Upper lobe of right lung (tissue), 1 donor: ENCODE data around the gene OAF. TPM values are rescaled to one million over a fixed set of nuclear protein-coding genes. Genes with fewer than 3 reads are reported as not detected.
A peak's percentile ranks its signal among the peaks of the same experiment; 100 is the strongest.

Source experiments
- ATAC-seq: fragments of 200-7000 bp; cut with Tn5 transposase; one replicate; pipeline ENCODE4 v1.9.1; 2020; ENCODE audit warnings: mild to moderate bottlenecking, moderate library complexity
- DNase-seq: peaks from one replicate; pipeline ENCODE4 v3.0.0-alpha.2; 2020
- H3K27ac ChIP-seq: fragments of 200-600 bp; one replicate; pipeline ENCODE4 v1.8.0; 2022
- H3K27me3 ChIP-seq: fragments of 200-600 bp; one replicate; pipeline ENCODE4 v1.8.0; 2022; ENCODE audit warnings: mild to moderate bottlenecking
- H3K36me3 ChIP-seq: fragments of 200-600 bp; one replicate; pipeline ENCODE4 v1.8.0; 2022
- H3K4me1 ChIP-seq: fragments of 200-600 bp; one replicate; pipeline ENCODE4 v1.8.0; 2022
- H3K4me3 ChIP-seq: fragments of 200-600 bp; one replicate; pipeline ENCODE4 v1.8.0; 2022; ENCODE audit warnings: mild to moderate bottlenecking
- H3K9me3 ChIP-seq: fragments of 200-600 bp; one replicate; pipeline ENCODE4 v1.8.0; 2022
- CTCF ChIP-seq: fragments of 200-600 bp; IDR thresholded peaks from one replicate; pipeline ENCODE4 v1.8.0; 2022; ENCODE audit warnings: antibody characterized with exemption
- intact Hi-C: fragments of 100-400 bp; cut with DNase I; formaldehyde crosslinking; loops from one replicate; pipeline ENCODE4 v1.11.0; 2022
- total RNA-seq: library from RNA; stranded (reverse); fragmentation: NEBNext Ultra II Directional; extraction: Animal tissue kit (Norgen Biotek cat#: 25700); gene quantifications from one replicate; pipeline ENCODE4 v1.2.1, GENCODE V29; 2021
- donor health status: DM: no; HTN: yes; CAD: no; lungs with severe emphysema.

Gene OAF
- total RNA-seq, 1 donor from 2014 or later, result 19.8 TPM

DNA sequence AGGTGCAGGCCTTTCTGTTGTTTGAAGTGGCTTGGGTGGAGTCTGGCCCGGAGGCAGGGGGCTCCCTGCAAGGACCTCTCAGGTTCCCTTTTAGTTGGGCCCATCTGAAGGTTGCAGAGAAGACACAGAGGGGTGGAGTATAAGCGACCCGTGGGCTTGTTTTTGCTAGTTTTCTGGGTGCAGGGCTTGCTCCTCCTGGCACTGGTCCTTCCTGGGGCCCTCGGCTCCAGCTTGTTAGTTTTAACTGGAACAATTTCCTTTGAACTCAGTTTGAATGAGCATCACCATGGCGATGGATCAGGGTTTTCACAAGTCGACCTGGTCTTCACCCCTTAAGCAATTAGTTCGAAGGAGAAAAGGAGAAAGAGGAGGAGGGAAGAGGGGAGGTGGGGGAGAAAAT lies 28.5 kb upstream of the OAF start:
- intact Hi-C loops, result no loop called here

GRCh38 chr11:120182790-120183491 lies 27.9 kb upstream of the OAF start:
- H3K4me1 ChIP-seq, result peaks cover 7% of the 10 kb centered on the region
- no peaks in the 10 kb centered on the region for H3K36me3 ChIP-seq
- H3K27ac ChIP-seq, result no peak overlapping the region
- DNase-seq, result peak; percentile 52
- intact Hi-C loops, result no loop called here
- no peaks in the 10 kb centered on the region for H3K9me3 ChIP-seq
- no peaks in the 10 kb centered on the region for H3K27me3 ChIP-seq
- peak; percentile 27 for TF ChIP-seq CTCF
- ATAC-seq, result peak; percentile 64
- no peak overlapping the region for H3K4me3 ChIP-seq

More for the DNA sequence above, 28.5 kb upstream of the OAF start:
- no peaks in the 10 kb centered on the region for H3K9me3 ChIP-seq
- H3K4me3 ChIP-seq, result no peak overlapping the region
- TF ChIP-seq CTCF, result no peak
- no peaks in the 10 kb centered on the region for H3K27me3 ChIP-seq
- ATAC-seq, result no peak
- no peak overlapping the region for H3K27ac ChIP-seq
- DNase-seq, result peak; percentile 36
- H3K36me3 ChIP-seq, result no peaks in the 10 kb centered on the region
- H3K4me1 ChIP-seq, result peaks cover 7% of the 10 kb centered on the region

DNA sequence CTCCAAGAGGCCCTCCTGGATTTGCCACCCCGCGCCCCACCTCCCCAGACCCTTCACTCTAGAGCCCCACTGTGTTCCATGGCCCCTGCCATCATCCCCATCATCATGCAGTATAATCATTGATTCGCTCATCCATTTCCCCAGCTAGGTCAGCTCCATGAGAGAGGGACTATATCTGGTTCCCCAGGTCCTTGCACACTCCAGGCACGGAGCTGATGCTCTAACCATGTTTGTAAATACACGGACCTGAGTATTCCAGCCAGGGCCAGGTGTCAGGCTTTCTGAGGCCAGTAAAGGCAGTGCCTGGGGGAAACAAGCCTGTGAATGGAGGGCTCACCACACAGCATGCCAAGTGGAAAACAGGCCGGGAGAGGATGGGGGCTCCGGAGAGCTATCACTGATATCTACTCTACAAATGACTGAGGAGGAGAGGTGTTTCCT lies 27.1 kb upstream of the OAF start:
- TF ChIP-seq CTCF, result no peak
- ATAC-seq (no peak), DNase-seq (peak; percentile 45)
- intact Hi-C loops, result no loop called here
- H3K4me1 ChIP-seq, result peaks cover 7% of the 10 kb centered on the region
- no peaks in the 10 kb centered on the region for H3K9me3 ChIP-seq
- H3K27me3 ChIP-seq, result no peaks in the 10 kb centered on the region
- no peak overlapping the region for H3K27ac ChIP-seq
- H3K36me3 ChIP-seq, result no peaks in the 10 kb centered on the region
- no peak overlapping the region for H3K4me3 ChIP-seq

DNA sequence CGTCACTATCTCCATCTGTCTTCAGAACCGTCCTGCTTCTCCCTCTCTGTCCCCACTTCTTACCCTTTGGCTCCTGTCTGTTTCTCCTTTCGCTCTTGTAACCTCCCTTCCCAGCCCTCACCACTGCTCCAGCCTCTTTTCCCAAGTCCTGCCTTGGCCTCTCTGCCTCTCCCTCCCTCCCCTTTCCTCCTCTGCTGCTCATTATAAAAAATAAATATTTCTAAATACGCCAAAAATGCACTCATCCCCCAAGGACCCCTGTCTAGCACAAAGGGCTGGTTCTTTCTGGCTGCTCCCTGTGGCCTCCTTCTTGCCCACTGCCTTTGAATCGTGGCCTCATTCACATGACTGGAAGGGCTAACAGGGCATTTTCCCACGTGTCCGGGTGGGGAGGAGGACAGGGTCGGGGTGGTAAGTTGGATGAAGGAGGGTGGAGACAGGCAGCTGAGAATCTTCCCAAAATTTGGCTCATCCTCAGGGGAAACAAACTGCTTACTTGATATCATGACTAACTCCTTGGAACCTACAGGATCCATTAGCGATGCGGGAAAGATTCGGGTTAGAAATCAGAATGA lies 26.4 kb upstream of the OAF start:
- no peaks in the 10 kb centered on the region for H3K36me3 ChIP-seq
- no peak for TF ChIP-seq CTCF
- no peak for ATAC-seq
- peak; percentile 32 for DNase-seq
- intact Hi-C loops, result no loop called here
- peak overlapping the region; percentile 11 for H3K27ac ChIP-seq
- no peaks in the 10 kb centered on the region for H3K27me3 ChIP-seq
- H3K4me3 ChIP-seq, result no peak overlapping the region
- no peaks in the 10 kb centered on the region for H3K9me3 ChIP-seq
- H3K4me1 ChIP-seq, result peaks cover 7% of the 10 kb centered on the region

GRCh38 chr11:120184946-120185705 lies 25.7 kb upstream of the OAF start:
- Histone ChIP-seq H3K4me1 (peaks cover 7% of the 10 kb centered on the region), H3K36me3 (no peaks in the 10 kb centered on the region), H3K27me3 (no peaks in the 10 kb centered on the region), H3K9me3 (no peaks in the 10 kb centered on the region), H3K27ac (peak overlapping the region; percentile 6), H3K4me3 (no peak overlapping the region)
- ATAC-seq (peak; percentile 35), DNase-seq (peak; percentile 62)
- TF ChIP-seq CTCF, result no peak
- intact Hi-C loops, result no loop called here
